ENCODE measurements around the gene XYLT1. TPM values are rescaled to one million over a fixed set of nuclear protein-coding genes. Genes with fewer than 3 reads are reported as not detected.

Gene XYLT1
- total and polyA plus RNA-seq, 2 of the 8 experiments (the other 6 are each of a cell fraction or from before 2014, with no cell fraction given), result 6.6 to 25.4 TPM

DNA sequence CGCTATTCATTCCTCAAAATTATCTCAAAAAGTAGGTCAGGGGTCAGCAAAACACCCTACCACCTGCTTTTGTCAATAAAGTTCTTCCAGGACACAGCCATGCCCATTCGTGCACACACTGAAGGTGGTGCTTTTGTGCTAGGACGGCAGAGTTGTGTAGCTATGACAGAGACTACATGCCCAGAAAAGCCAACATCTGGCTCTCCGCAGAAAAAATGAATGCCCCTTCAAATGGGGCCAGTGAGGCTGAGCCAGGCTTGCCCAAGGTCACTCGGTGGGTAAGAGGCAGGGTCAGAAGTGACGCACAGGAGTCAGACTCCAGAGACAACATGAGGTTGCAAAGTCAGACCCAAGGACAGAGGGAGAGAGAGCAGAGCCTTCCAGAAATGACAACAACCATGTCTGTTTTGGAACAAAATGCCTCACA, 200.1 kb downstream of the XYLT1 start:
- Histone ChIP-seq H3K9ac (replicated peaks in 1 of 4; ENCODE audit: extremely low read depth in 1 of 4, low read depth in 3 of 4, low read length in 3 of 4) (no peak overlapping the region), H3K27me3 (replicated peaks in 1 of 4; ENCODE audit: control insufficient read depth in 3 of 4, extremely low read depth in 1 of 4, insufficient read depth in 3 of 4, low read length in 3 of 4) (no peaks in the 10 kb centered on the region), H2BK20ac (ENCODE audit: low read length) (no peak overlapping the region), H3K4me3 (ENCODE audit: extremely low read depth in 1 of 4, insufficient read depth in 2 of 4, low read depth in 3 of 4, low read length in 4 of 4) (no peak overlapping the region), H2BK12ac (ENCODE audit: low read depth, low read length) (no peak overlapping the region), H2BK120ac (replicated peaks; ENCODE audit: low read depth, low read length) (no peak overlapping the region), H4K8ac (ENCODE audit: extremely low read depth, insufficient read depth, low read length) (no peak overlapping the region), H3K4me1 (replicated peaks in 1 of 4; ENCODE audit: control insufficient read depth in 3 of 4, insufficient read depth in 4 of 4, low read length in 3 of 4) (peaks cover 2 to 9% (median 4%) of the 10 kb centered on the region in 4 experiments; a peak in 5 of 7 replicates), H4K20me1 (replicated peaks in 1 of 2; ENCODE audit: control insufficient read depth in 1 of 2, insufficient read depth in 2 of 2, low read length in 2 of 2) (no peaks in the 10 kb centered on the region), H3K79me1 (ENCODE audit: low read depth, low read length) (peaks cover 7% of the 10 kb centered on the region; the same call in 1 of the 2 replicates), H3K23ac (ENCODE audit: insufficient read length) (no peak overlapping the region), H3K79me2 (ENCODE audit: control insufficient read depth in 1 of 2, insufficient read depth in 2 of 2, low read length in 2 of 2) (no peaks in the 10 kb centered on the region), H2BK5ac (ENCODE audit: low read depth, low read length) (no peak overlapping the region), H3K14ac (ENCODE audit: insufficient read length) (no peak overlapping the region), H3K9me3 (ENCODE audit: insufficient read depth in 2 of 2, low read depth in 1 of 2, low read length in 1 of 2) (no peaks in the 10 kb centered on the region), H2AFZ (ENCODE audit: low read length) (no peak overlapping the region), H3K4ac (replicated peaks; ENCODE audit: insufficient read length, low read depth, low read length) (no peak overlapping the region), H4K5ac (ENCODE audit: insufficient read length, low read depth, low read length) (no peak overlapping the region), H3K18ac (ENCODE audit: extremely low read depth, low read length) (no peak overlapping the region), H3K56ac (replicated peaks; ENCODE audit: insufficient read length, low read depth, low read length) (no peak overlapping the region), H2BK15ac (ENCODE audit: low read length) (no peak overlapping the region), H3K4me2 (ENCODE audit: insufficient read depth in 1 of 2, low read depth in 2 of 2, low read length in 2 of 2) (no peak overlapping the region), H2AK5ac (ENCODE audit: low read depth, low read length) (no peak overlapping the region), H3K23me2 (ENCODE audit: low read depth, low read length) (no peaks in the 10 kb centered on the region), H4K91ac (replicated peaks; ENCODE audit: insufficient read length, low read length) (no peak overlapping the region), H3K27ac (ENCODE audit: low read depth, low read length) (no peak overlapping the region), H3K36me3 (ENCODE audit: control insufficient read depth in 2 of 4, insufficient read depth in 4 of 4, low read length in 3 of 4) (no peaks in the 10 kb centered on the region)
- DNase-seq (ENCODE audit: low read depth in 1 of 2, low spot score in 2 of 2) (no peak), FAIRE-seq (no peak)
- ChIA-PET POLR2A (ENCODE audit: partially characterized antibody) (interaction anchor here (1.6 kb wide), 1 partner anchor 10 kb away, joined by 5 read pairs; no protein-coding TSS in a partner anchor), CTCF (ENCODE audit: partially characterized antibody) (interaction anchor here (0.8 to 1.5 kb wide), 3 partner anchors 13 to 129 kb away, joined by 3 to 4 read pairs (median 3); no protein-coding TSS in a partner anchor)
- TF ChIP-seq, protein P1, sequence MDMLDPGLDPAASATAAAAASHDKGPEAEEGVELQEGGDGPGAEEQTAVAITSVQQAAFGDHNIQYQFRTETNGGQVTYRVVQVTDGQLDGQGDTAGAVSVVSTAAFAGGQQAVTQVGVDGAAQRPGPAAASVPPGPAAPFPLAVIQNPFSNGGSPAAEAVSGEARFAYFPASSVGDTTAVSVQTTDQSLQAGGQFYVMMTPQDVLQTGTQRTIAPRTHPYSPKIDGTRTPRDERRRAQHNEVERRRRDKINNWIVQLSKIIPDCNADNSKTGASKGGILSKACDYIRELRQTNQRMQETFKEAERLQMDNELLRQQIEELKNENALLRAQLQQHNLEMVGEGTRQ (IDR thresholded peaks at IDR 0.05; ENCODE audit: low read length), result no peak
- TF ChIP-seq POLR2AphosphoS5 (IDR thresholded peaks at IDR 0.05; ENCODE audit: low read depth, low read length) (no peak), RAD21 (IDR thresholded peaks at IDR 0.05 in 1 of 2, conservative IDR thresholded peaks at IDR 0.05 in 1 of 2; ENCODE audit: low read depth in 2 of 2, low read length in 2 of 2) (no peak)
- 89% methylated on average over 6 of the region's 6 CpGs; no CpG with 5 or more reads in 1 of the 2 experiments for WGBS, 2 experiments (ENCODE audit: extremely low coverage in 1 of 2, insufficient coverage in 1 of 2, insufficient read length in 1 of 2, insufficient replicate concordance in 2 of 2, low coverage in 1 of 2, low lambda C conversion rate in 2 of 2, missing lambda C conversion rate in 1 of 2)

Data from H1 (cell line).